HG03159 (cell line): ENCODE data around the gene HES5.
A peak's percentile ranks its signal among the peaks of the same experiment; 100 is the strongest.

Source experiments
- ATAC-seq: cut with Tn5 transposase; IDR thresholded peaks from one replicate; pipeline ENCODE4 v1.9.1; 2021; ENCODE audit warnings: mild to moderate bottlenecking, moderate library complexity; ENCODE audit not compliant: unreplicated experiment

Gene HES5

DNA sequence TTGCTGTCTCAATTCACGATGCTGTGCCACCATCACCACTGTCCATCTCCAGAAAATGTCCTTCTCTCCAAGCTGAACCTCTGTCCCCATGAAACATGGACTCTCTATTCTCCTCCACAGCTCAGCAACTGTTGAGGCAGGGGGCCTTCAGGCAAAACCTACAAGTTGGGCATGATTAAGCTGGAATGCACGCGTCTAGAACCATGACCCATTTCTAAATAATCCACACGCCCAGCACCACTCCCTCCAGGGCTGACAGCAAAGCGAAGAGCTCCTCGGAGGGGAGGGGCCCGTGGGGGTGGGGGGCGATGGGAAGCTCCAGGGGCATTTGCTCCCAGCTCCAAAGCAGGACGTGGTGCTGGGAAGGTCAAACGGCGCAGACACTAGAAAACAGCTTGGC, 3.3 kb upstream of the HES5 start:
- ATAC-seq = no peak

DNA sequence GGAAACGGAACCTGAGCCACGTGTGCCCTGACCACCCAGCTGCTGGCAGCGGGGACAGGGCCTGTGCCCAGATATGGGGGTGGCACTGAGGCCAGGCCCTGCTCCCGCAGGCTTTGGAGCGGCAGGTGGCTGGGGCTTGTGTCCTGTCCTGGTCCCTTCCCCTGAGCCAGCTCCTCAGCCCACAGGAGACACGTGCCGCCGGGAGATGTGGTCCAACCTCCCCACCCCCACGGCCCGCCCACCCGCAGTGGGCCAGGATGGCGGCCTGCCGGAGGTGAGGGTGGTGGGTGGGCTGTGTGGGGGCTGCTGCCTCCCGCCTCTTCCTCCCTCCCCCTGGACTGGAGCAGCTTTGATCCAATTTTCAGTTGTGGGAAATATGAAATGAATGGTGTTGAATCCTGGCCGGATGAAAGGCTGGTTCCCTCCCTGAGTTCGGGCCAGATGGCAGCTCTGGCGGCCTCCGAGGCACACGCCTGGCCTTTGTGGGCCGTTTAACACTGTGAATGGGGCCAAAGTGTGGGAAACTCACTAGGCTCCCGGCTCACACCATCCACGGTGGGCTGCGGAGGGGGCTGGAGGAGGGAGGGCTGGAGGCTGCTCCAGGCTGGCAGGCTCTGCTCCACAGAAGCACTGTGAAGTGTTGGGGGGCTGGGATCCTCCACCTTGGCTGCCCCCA, 2.6 kb upstream of the HES5 start:
- ATAC-seq = no peak

DNA sequence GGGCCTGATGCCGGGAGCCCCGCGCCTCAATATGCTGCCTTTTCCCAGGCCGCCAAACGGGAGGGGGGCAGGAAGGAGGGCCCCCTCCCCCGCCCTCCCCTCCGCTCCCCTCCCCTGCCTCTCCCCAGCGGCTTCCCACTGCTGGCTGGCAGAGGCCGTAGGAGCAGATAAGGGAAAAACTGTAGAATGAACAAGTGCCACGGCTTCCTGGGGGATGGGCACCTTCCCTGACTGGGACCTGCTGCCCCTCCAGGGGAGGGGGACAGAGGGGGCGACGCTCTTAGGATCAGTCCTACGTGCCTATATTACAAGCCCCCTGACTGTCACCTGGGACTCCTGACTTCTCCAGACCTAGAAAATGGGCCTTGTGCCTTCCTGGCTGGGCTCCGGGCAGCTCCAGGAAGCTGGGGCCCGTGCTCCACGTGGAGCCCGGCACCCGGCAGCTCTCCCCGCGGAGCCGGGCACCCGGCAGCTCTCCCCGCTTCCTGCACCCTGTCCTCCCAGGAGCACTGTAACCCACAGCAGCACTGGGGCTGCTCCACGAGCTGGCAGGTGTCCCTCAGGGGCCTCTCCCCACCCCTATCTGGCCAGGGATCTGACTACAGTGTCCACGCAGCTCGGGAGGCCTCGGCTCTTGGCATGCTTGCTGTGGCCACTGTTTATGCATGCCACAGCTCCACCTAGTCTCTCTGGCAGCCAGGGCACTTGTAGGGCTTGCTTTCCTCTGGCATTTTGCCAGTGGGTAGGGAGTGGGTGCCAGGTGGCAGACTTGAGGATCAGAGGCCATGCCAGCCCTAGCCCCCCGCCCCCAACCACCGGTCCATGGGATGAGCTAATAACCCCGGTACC, 674 bp upstream of the HES5 start:
- ATAC-seq = no peak

DNA sequence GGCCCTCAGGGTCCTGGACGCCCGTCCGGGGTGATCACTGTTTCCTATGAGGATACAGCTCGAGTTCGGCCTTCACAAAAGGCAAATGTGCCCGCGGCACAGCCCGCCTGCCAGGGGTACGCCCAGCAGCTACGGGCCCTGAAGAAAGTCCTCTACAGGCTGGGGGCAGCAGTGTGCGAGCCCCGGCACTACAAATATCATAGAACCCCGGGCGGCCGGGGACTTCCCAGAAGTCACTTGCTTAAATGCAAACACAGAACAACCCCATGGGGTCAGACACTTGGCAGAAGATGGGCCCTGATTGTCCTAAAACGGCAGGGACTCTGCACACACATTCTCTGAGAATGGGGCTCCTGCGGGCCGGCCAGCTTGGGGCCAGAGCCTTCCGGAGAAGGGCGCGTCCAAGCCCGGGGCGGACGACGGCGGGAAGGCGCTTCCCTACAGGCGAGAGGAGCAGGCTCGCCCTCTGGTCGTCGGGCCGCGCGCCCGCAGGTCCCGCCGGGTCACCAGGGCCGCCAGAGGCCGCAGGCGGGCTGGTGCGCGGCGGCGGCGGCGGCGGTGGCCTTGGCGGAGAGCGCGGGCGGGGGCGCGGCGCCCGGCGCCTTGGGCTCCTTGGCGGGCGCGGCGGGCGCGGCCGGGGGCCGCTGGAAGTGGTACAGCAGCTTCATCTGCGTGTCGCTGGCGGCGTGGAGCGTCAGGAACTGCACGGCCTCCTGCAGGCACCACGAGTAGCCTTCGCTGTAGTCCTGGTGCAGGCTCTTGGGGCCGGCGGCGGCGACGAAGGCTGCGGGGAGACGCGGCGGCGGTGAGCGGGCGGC, 888 bp downstream of the HES5 start:
- ATAC-seq = no peak

DNA sequence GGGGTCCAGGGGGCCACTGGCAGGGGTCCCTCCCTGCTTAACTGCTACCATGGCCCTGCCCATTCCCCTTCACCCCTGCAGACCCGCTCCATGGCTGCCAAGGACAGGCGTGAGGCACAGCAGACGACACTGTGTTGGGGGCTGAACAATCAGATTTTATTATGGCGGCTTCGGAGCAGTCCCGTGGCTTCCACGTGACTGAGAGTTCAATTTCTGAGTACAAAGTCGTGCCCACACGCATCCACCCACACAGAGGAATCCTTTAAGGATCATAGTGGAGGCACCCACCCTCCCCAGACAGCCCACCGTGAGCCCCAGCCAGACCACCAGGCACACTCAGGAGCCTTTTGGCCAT, 1.5 kb downstream of the HES5 start:
- no peak for ATAC-seq

DNA sequence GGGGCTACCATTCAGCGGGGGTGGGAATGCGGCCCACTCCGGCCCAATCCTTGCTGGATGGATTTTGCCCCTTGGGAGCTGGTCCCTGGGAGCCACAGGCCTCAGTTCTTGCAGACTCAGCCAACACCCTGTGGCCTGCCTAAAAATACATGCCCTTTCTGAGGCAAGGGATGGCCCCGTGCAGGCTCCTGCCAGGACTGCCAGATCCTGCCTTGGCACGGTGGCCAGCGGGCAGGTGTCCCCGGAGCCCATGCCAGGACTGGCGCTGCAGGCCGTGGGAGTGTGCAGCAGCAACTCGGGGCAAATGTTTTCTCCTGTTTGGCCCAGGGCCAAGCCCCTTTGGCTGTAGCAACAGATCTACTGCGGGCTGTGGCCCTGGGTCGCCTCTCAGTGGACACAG, 2.0 kb downstream of the HES5 start:
- no peak for ATAC-seq

DNA sequence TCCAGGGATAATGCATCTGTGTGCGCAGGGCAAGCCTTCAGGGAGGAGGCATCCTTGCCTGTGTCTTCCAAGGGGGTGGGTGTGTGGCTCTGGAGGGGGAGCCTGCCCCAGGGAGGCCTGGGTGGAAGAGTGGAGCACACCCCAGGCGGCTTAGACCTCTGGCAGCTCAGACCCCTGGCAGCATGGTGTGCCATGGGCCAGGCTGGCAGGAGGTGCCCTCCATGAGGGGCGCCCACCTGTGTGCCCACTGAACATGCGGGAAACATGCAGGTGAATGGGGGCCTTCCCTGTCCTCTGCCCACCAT, 2.6 kb downstream of the HES5 start:
- no peak for ATAC-seq

DNA sequence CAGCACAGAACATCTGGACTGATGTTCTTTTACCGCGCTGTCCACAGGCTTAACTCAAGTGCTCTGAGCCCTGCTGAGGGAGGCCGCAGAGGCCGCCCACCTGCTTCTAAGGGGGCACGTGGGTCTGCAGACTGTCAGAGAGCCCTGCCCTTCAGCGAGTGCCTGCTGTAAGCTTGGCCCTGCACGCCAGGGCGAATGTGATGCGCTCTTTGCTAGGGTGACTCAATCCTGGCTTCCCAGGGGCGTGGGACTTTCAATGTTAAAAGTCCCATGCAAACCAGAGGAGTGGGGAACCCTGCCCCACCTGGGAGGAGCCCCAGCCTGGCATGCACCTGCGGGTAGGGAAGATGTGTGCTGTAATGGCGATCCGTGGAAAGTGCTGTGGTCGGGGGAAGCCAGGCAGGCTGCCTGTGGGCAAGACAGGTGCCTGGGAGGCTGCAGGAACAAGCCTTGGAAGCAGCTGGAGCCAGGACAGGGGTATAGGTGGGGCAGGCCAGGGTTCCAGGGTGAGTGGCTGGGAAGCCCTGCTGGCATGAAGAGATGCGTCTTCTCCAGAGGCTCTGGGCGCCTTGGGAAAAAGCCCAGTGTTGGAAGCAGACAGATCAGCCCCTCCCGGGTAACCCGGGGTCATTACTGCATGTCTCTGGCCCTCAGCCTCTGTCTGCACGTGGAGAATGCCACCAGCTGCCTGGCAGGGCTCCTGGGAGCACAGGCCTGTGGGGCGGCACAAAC, 3.1 kb downstream of the HES5 start:
- ATAC-seq = peak; percentile 36

DNA sequence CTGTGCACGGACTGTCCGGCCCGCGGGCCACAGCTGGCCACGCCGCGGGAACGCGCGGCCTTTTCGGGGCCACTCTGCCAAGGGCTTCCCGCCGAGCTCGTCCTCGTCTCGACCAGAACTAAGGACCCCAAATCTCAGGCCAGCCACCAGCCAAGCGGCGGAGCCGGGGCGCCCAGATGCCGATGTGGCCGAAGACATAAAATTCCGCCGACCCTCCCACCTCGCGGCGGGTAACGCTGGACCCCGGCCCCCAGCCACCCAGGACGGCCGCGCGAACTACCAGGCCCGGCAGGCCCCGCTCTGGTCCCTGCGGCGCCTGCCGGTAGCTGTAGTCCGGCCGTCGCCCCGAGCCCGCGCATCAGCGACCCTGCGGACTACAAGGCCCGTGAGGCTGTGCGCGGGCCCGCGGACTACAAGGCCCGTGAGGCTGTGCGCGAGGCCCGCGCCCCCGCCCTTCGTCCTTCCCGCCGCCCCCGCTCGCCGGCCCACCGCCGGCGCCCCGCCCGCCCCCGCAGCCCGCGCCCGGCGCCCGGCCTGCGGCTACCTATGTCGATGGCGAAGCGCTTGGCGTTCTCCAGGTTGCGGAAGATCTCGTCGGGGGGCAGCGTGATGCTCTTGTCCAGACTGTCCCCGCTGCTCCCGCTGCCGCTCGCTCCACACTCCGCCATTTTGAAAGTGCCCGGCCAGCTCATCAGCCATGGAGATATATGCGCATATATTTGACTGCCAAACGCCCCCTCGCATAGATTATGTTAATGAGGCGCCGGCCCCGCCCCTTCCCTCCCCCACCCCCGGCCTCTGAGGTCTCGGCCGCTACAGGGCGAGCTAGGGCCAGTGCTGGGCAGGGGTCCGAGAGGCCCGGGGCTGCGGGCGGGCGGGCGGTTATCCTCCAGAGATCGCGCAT, 3.9 kb downstream of the HES5 start, which contains the start of gene PANK4:
TSS of gene PANK4 (minus strand) at position 677 of the 904 bp plus-strand sequence. CDS start at position 668, 9 bp downstream.
- ATAC-seq = peak; percentile 83

DNA sequence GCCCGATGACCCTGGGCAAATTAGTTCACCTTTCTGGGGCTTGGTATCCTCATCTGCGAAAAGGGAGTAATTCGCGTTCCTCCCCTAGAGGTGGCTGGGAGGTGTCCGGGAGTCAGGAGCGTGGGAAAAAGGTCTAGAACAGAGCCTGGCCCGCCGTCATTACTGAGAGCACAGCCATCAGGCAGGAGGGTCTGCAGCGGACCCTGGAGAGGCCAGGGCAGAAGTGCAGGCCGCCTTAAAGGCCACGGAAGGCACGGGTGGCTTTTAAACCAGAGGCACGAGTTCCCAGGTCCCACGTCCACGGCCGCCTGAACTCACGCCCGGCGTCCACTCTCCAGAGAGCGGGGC, 4.5 kb downstream of the HES5 start:
- no peak for ATAC-seq

DNA sequence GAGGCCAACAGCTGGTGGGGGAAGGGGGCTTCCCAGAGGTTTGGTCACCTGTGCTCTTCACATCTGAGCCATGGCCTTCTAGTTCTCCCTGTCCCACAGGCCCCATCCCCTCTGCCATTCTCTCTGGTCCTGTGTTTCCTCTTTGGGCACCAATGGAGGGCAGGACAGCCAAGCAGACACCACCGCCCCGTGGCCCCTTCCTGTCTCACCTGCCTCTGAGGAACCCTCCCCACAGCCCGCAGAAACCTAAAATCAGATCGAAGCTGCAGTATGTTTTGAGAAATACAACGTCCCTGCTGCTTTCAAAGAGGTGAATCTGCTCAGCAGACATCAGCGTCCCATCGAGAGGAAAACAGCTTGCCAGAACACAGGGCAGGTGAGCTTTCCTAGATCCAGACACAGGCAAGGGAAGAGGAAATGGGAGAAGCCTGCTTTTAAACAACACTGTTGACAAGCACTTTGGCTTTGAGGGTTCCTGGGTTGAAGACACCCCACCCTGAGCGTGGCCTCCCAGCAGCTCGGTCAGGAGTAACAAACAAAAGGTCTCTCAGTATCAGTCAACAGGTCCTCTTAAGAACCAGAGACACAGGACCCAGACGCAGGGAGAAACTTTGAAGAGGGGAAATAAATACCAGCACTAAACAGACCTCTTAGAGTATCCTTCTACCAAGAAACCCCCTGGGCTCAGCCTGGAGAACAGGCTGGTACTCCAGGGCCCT, 6.0 kb downstream of the HES5 start:
- no peak for ATAC-seq

DNA sequence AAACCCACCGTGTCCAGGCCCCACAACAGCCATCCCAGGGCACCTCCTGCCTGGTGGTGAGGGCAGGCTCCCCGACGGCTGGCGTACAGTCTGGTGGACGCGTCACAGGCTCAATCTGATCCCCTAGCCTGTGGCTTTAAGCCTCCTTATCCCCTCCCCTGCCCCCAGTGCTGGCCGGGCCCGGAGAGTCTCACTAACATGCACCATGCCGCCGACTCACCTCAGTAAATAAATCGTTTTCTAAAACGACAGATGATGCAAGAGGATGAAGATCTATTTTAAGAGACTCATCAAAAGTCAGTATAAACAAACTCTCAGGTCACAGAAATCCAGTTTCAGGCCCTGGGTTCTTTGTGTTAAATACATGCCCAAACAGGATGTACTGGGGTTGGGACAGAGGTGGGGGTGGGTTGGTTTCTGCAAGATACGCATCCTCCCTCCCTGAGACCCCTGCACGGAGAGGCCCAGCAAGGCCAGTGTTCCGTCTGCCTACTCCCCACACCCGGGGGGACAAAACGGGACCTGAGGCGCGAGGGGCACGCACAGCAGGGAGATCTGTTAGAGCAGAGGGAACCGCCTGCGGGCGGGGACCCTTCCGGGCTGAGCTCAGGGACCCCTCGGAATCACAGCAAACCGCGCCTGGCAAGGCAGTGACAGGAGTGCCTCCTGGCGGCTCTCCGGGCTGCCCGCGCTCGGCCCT, 6.7 kb downstream of the HES5 start:
- no peak for ATAC-seq

DNA sequence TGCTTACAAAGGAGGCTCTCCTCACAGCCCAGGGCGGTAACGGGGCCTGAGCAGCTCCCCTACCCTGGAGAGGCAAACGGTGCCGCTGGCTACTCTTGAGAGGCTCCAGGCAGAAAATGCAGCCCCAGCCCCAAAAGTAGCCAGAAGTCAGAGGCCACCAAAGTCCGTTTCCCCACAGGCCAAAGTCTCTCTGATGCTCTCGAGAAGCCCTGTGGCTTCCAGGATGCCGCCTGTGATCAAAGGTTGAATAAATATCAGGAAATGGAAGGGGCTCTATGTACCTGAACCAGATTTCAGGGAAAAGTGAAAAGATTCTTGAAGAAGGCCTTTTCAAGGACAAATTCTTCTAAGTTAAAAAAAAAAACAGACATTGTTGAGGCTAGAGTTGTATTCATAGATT, 7.8 kb downstream of the HES5 start:
- ATAC-seq = no peak

DNA sequence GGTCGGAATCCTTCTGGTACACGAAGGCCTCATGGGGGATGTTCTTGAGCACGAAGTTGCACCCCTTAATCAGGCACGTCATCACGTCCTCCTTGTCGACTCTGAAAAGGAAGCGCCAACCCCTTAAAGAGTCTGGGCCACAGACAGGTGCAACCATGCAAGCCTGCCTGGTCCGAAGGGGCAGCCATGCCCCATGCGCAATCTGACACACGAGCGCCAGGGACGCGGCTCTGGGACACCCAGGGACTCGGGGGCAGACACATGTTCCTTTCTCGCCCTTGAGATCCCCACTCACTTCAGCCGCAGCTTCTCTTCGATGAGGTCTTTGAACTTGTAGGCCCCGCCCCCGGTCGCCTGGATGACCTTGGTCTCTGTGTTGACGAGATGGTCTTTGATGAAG, 9.3 kb downstream of the HES5 start:
- ATAC-seq = no peak

DNA sequence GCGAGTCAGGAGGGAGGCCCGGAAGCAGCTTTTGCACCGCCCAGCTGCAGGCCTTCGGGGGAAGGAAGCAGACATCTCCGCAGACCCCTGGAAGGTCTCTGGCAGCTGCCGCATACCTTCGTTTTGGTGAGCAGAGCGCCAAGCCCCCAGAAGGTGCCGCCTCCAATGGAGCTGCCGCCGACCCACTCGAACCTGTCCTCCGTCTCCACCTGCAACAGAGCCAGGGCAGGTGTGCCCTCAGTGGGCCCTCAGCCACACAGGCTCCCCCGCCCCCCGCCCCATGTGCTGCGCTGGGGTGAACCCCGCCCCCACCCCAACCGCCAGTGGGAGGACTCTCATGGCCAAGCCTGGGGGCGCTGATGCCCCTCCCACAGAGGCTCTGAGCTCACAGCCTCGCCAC, 9.9 kb downstream of the HES5 start:
- no peak for ATAC-seq

DNA sequence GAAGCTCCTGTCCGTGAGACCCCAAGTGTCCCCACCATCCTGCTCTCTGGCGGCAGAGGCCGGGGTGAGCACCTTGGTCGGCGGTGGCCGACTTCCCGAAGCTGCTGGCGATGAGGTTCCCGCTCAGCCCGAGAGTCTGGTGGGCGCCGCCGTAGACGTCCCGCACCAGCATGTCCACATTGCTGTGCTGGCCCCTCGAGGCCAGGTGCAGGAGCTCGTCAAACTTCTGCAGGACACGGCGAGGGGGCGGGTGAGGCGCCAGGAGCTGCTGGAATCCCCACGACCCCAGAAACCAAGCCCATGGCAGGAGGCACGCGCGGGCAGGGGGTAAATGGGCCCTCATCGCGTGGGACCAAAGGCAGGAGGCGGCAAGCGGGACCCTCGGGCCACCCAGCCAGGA, 10.3 kb downstream of the HES5 start:
- ATAC-seq = no peak

DNA sequence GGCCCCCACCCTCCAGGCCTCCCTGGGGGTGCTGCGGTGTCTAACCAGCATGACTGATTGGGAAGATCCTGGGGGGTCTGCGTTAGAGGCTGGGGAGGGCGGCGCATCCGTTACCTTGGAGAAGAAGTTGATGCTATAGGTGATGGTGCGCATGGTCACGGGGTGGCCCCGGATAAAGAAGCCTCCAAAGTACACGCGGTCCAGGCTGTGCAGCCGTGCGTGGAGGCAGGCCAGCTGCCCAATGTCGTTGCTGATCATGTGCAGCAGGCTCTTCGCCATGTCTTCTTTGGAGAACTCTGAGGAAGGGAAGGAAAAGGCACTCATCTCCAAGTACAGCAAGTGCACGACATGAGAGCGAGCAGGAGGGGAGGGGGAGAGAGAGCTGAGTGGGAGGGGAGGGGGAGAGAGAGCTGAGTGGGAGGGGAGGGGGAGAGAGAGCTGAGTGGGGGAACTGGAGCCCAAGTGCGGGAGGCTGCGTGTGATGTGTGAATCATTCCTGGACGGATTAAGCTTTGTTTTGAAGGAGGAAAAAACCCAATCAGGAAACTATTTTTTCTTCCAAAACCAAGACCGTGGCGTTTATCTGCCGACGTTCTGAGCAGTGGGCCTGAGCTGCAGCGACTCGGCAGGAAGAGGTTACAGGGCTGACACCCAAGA, 10.9 kb downstream of the HES5 start:
- ATAC-seq = no peak

DNA sequence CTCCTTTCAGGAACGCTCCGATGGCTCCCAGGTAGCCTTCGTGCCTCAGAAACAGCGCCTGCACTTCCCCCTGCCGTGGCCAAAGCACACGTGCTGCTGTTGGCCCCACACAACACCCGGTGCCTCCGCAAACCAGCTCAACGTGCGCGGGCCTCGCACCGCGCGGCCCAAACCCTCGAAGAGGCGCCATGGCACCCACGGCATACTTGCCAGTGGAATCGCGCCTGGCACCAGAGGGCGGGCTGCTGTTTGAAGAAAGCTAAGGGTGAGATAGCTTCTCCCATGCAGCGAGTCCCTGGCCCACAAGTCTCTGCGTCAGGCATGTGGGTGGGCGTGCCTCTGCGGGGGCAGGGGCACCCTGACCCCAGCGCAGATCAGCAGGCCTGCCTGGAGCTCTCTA, 11.5 kb downstream of the HES5 start:
- ATAC-seq = no peak

DNA sequence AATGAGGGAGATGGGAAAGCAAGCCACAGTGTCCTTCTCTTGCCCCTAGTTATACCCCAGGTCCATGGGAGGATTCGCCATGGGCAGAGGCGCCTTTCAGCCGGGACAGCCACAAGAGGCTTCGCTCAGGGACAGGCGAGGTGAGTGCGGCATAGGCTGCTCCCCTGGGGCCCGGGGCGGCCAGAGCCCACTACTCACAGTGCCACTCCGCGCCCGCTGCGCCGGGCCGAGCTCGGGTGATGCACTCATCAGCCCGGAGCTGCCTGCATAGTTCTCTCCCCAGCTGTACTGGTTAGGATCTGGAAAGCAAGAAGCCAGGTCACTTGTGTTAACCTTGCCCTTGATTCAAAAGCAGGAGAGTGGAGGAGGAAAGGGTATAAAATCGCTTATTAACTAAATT, 12.1 kb downstream of the HES5 start:
- no peak for ATAC-seq
